Naive thymus-derived CD4-positive, alpha-beta T cell (primary cell): ENCODE results near the gene GRIA3. TPM values are rescaled to one million over a fixed set of nuclear protein-coding genes. Genes with fewer than 3 reads are reported as not detected.

Experiments
- ATAC-seq: fragments of 150-1000 bp; cut with Tn5 transposase; 2 replicates; pipeline ENCODE4 v1.10.0; 2021; ENCODE audit warnings: mild to moderate bottlenecking, moderate library complexity
- CTCF ChIA-PET: fragments of 350-600 bp; sonication (Branson Sonifier 250); formaldehyde crosslinking; loops from one replicate; lab custom pipeline; 2021; ENCODE audit warnings: antibody characterized with exemption; lab: Charles Lee
- POLR2A ChIA-PET: fragments of 350-600 bp; sonication (Branson Sonifier 250); formaldehyde crosslinking; loops from one replicate; lab custom pipeline; 2021; ENCODE audit warnings: antibody characterized with exemption, inconsistent platforms; lab: Charles Lee
- DNase-seq, 9 donors: peaks; one replicate each; pipeline versions ENCODE4 v3.0.0 to v3.0.0-alpha.2; 2020 to 2022; ENCODE audit warnings: mixed read lengths in 1 of 9
- H3K27ac ChIP-seq: one replicate; pipeline ENCODE4 v1.7.0; 2013; ENCODE audit warnings: mild to moderate bottlenecking, low read depth, low read length, moderate library complexity
- H3K27me3 ChIP-seq, 2 donors: one replicate each; pipeline ENCODE4 v1.7.0; 2013; ENCODE audit warnings: low read length in 2 of 2, mild to moderate bottlenecking in 2 of 2, moderate library complexity in 2 of 2; ENCODE audit not compliant: control insufficient read depth in 2 of 2, insufficient read depth in 2 of 2
- H3K36me3 ChIP-seq, 3 experiments: 1 replicate in 2 of 3; 2 replicates in 1 of 3; pipeline ENCODE4 v1.7.0; 2013; ENCODE audit warnings: low read length in 3 of 3, mild to moderate bottlenecking in 3 of 3, moderate library complexity in 1 of 3; ENCODE audit not compliant: insufficient read depth in 3 of 3, control insufficient read depth in 2 of 3
- H3K4me1 ChIP-seq, 2 donors: one replicate each; pipeline ENCODE4 v1.7.0; 2013; ENCODE audit warnings: low read length in 2 of 2, mild to moderate bottlenecking in 2 of 2, moderate library complexity in 1 of 2; ENCODE audit not compliant: control insufficient read depth in 2 of 2, insufficient read depth in 2 of 2
- H3K4me3 ChIP-seq: 2 replicates; pipeline ENCODE4 v1.7.0; 2013; ENCODE audit warnings: mild to moderate bottlenecking, low read length
- H3K9me3 ChIP-seq, 3 experiments: 1 replicate in 2 of 3; 2 replicates in 1 of 3; pipeline ENCODE4 v1.7.0; 2013; ENCODE audit warnings: low read length in 3 of 3; ENCODE audit not compliant: control insufficient read depth in 2 of 3
- H3K27ac Mint-ChIP-seq, 9 donors: one replicate each; pipeline ENCODE4 v1.8.0; 2020 to 2022; ENCODE audit warnings: mixed read lengths in 9 of 9, mild to moderate bottlenecking in 8 of 9, moderate library complexity in 5 of 9, inconsistent platforms in 2 of 9
- H3K27me3 Mint-ChIP-seq, 5 donors: one replicate each; pipeline ENCODE4 v1.8.0; 2021 to 2022; ENCODE audit warnings: mixed read lengths in 5 of 5, mild to moderate bottlenecking in 1 of 5
- H3K36me3 Mint-ChIP-seq, 5 donors: one replicate each; pipeline ENCODE4 v1.8.0; 2020 to 2022; ENCODE audit warnings: mixed read lengths in 5 of 5, mild to moderate bottlenecking in 3 of 5, inconsistent platforms in 1 of 5
- H3K4me1 Mint-ChIP-seq, 7 donors: one replicate each; pipeline ENCODE4 v1.8.0; 2020 to 2022; ENCODE audit warnings: mixed read lengths in 7 of 7, mild to moderate bottlenecking in 3 of 7, inconsistent platforms in 1 of 7
- H3K4me3 Mint-ChIP-seq, 10 donors: one replicate each; pipeline ENCODE4 v1.8.0; 2020 to 2022; ENCODE audit warnings: mild to moderate bottlenecking in 10 of 10, mixed read lengths in 10 of 10, moderate library complexity in 6 of 10, inconsistent platforms in 2 of 10
- H3K9me3 Mint-ChIP-seq, 11 donors: one replicate each; pipeline ENCODE4 v1.8.0; 2020 to 2022; ENCODE audit warnings: mixed read lengths in 11 of 11, mild to moderate bottlenecking in 4 of 11, inconsistent platforms in 1 of 11, moderate library complexity in 1 of 11
- intact Hi-C, 2 donors: fragments of 100-400 bp; cut with micrococcal nuclease; formaldehyde crosslinking; loops; one replicate each; pipeline ENCODE4 v1.15.1; 2023
- polyA plus RNA-seq, 2 donors: library from polyadenylated mRNA; unstranded; fragments of 300-500 nt; fragmentation: Illumina TruSeq; gene quantifications; one replicate each; pipeline ENCODE4 v1.2.3, GENCODE V29; 2021
- total RNA-seq, 6 experiments: library from RNA in 5 of 6; stranded (reverse) in 5 of 6; gene quantifications; 1 replicate in 5 of 6; 2 replicates in 1 of 6; pipeline ENCODE4 v1.2.3 and lab custom pipeline; 2021 to 2026

The GRIA3 gene
- total and polyA plus RNA-seq, 7 experiments from 2014 or later = not detected

DNA sequence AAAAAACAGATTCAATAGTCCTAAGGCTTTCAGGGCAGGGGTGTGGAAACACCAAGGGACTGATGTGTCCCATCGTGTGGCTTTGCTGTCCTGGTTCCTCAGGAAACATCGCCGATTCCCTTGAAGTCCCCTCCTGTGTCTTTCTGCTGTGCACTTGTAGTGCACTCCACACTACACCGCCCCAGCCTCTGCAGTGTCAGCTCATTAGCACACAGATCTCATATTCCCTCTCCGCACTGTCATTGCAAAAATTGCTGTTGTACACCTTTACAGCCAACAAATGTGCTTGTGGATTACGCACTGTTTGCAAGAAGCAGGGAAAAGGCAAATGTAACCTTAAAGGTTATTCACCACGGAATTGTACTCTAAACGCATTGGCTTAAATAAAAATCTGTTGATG, 5.3 kb downstream of the GRIA3 start:
- Histone ChIP-seq H3K4me1 (no peaks in the 10 kb centered on the region), H3K4me3 (no peak overlapping the region), H3K27ac (no peak overlapping the region), H3K9me3 (no peaks in the 10 kb centered on the region), H3K27me3 (no peaks in the 10 kb centered on the region), H3K36me3 (no peaks in the 10 kb centered on the region)
- Mint-ChIP-seq H3K9me3 (no peaks in the 10 kb centered on the region), H3K27me3 (peaks cover 7 to 28% (median 23%) of the 10 kb centered on the region in 5 donors), H3K27ac (no peak overlapping the region), H3K4me3 (no peak overlapping the region), H3K4me1 (peaks cover 0 to 8% (median under 1%) of the 10 kb centered on the region in 7 donors), H3K36me3 (no peaks in the 10 kb centered on the region)
- ATAC-seq (no peak), DNase-seq (no peak)
- POLR2A ChIA-PET = no interaction called here
- CTCF ChIA-PET = no interaction called here
- intact Hi-C loops = no loop called here

DNA sequence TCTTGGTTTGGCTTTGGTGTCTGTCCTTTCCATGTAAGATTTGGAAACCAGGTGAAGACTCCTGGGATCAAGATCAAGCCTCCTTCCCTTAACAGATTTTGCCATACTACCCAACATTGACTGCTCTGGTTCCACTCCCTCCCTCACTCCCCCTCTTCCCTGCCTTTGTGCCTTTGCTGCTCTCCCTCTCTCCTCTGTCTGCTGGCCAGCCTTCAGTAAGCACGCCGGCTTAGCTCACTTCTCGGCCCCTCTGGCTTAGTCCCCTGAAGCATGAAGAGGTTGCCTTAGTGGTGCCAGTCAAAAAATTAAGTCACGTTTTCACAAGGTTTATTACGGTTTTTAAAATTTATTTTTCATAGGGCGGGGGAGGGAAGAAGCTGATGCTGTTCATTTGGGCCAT, 6.0 kb downstream of the GRIA3 start:
- Mint-ChIP-seq H3K9me3 (no peaks in the 10 kb centered on the region), H3K36me3 (no peaks in the 10 kb centered on the region), H3K4me3 (no peak overlapping the region), H3K27ac (no peak overlapping the region), H3K27me3 (peaks cover 7 to 28% (median 21%) of the 10 kb centered on the region in 5 donors), H3K4me1 (peaks cover 0 to 8% (median 0%) of the 10 kb centered on the region in 7 donors)
- H3K27me3 ChIP-seq = no peaks in the 10 kb centered on the region
- DNase-seq = no peak
- CTCF ChIA-PET = no interaction called here
- H3K4me3 ChIP-seq = no peak overlapping the region
- intact Hi-C loops = no loop called here
- POLR2A ChIA-PET = no interaction called here
- no peaks in the 10 kb centered on the region for H3K9me3 ChIP-seq
- no peaks in the 10 kb centered on the region for H3K4me1 ChIP-seq
- H3K27ac ChIP-seq = no peak overlapping the region
- no peak for ATAC-seq
- no peaks in the 10 kb centered on the region for H3K36me3 ChIP-seq

DNA sequence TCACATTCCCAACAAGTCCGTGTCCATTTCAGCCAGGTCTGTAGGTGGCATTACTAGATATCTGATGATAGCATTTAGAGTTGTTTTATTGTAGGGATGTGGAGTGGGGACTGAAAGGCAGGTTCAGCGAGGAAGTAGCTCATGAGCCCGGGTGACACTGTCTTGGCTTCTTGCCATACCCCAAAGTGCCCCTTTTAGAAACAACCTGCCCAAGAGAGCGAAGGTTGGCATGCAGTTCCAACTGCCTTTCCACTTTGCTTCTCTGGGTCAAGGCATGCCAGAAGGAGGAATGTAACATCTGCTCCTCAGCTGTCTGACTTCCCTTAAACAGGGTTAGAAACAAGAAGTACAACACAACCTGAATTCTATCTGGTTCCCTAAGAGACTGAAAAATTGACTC, 9.0 kb downstream of the GRIA3 start:
- Histone ChIP-seq H3K4me1 (no peaks in the 10 kb centered on the region), H3K9me3 (no peaks in the 10 kb centered on the region), H3K27ac (no peak overlapping the region), H3K36me3 (no peaks in the 10 kb centered on the region), H3K27me3 (no peaks in the 10 kb centered on the region), H3K4me3 (no peak overlapping the region)
- ChIA-PET CTCF (no interaction called here), POLR2A (no interaction called here)
- no peak overlapping the region for H3K4me3 Mint-ChIP-seq
- intact Hi-C loops = no loop called here
- no peaks in the 10 kb centered on the region for H3K4me1 Mint-ChIP-seq
- DNase-seq (no peak), ATAC-seq (no peak)
- peaks cover 0 to 9% (median 0%) of the 10 kb centered on the region in 5 donors for H3K27me3 Mint-ChIP-seq
- H3K9me3 Mint-ChIP-seq = no peaks in the 10 kb centered on the region
- H3K36me3 Mint-ChIP-seq = no peaks in the 10 kb centered on the region
- no peak overlapping the region for H3K27ac Mint-ChIP-seq

DNA sequence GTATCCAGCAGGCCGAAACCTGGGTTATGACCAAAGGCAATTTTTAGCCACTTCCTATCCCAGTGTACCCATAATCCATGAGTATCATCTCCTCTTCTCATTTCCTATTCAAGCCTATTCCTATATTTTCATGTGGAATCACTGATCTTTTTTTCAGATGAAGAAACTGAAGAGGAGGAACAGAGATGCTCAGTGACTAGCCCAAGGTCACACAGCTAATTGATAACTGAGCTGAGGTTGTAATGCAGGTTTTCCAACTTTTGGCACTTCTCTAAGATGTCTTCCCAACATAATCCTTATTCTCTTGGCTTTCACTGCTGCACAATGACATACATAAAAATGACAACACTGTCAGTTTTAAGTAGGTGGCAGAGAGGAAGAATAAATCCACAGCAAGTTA, 15.3 kb downstream of the GRIA3 start:
- Histone ChIP-seq H3K27ac (no peak overlapping the region), H3K9me3 (no peaks in the 10 kb centered on the region), H3K4me3 (no peak overlapping the region), H3K4me1 (no peaks in the 10 kb centered on the region), H3K36me3 (no peaks in the 10 kb centered on the region), H3K27me3 (no peaks in the 10 kb centered on the region)
- ATAC-seq (no peak), DNase-seq (no peak)
- Mint-ChIP-seq H3K27ac (no peak overlapping the region), H3K4me1 (no peaks in the 10 kb centered on the region), H3K27me3 (peaks cover 0 to 4% (median 0%) of the 10 kb centered on the region in 5 donors), H3K9me3 (peaks cover 0 to 2% (median 0%) of the 10 kb centered on the region in 11 donors), H3K4me3 (no peak overlapping the region), H3K36me3 (no peaks in the 10 kb centered on the region)
- intact Hi-C loops = no loop called here
- CTCF ChIA-PET = no interaction called here
- POLR2A ChIA-PET = no interaction called here

DNA sequence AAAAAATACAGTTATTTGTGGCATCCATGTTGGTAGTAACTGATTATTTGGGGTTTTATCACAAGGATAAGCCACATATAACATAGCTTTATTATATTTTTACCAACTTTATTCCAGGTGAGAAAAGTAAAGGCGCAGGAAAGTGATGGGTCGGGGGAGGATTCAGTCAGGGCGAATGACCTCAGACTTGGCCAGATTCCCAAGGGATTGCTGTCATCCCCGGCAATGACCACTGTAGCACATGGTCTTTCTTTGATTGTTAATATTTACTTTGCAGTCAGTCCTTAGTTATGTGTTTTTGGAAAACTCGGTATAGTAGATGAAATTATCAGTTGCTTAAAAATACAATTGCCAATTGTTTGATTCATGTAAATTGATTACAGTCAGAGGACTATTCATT, 17.6 kb downstream of the GRIA3 start:
- no peaks in the 10 kb centered on the region for H3K4me1 ChIP-seq
- no peak overlapping the region for H3K27ac ChIP-seq
- H3K4me3 ChIP-seq = no peak overlapping the region
- ChIA-PET POLR2A (no interaction called here), CTCF (no interaction called here)
- H3K36me3 ChIP-seq = no peaks in the 10 kb centered on the region
- Mint-ChIP-seq H3K36me3 (no peaks in the 10 kb centered on the region), H3K4me1 (no peaks in the 10 kb centered on the region), H3K4me3 (no peak overlapping the region), H3K27ac (no peak overlapping the region), H3K9me3 (peaks cover 0 to 2% (median 0%) of the 10 kb centered on the region in 11 donors), H3K27me3 (peaks cover 0 to 4% (median 0%) of the 10 kb centered on the region in 5 donors)
- ATAC-seq = no peak
- intact Hi-C loops = no loop called here
- no peaks in the 10 kb centered on the region for H3K9me3 ChIP-seq
- no peaks in the 10 kb centered on the region for H3K27me3 ChIP-seq
- no peak for DNase-seq

DNA sequence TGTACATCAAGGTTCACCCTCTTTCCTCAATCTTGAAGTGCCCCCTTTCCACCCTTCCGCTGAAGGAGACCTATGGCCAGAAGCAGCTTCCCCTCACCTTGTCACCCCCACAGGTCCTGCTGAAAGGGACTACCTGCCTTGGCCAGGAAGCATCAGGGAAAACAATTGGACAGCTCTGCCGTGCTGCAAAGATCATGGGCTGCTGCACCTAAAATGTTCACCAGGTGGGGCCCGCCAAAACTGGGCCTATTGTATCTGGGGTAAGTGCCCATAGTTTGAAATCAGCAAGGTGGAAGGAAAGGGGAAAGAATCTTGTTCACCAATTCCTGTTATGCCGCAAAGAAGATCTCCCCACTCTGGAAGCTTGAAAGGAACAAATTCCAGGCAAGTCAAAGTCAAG, 18.4 kb downstream of the GRIA3 start:
- ChIA-PET CTCF (no interaction called here), POLR2A (no interaction called here)
- DNase-seq (no peak), ATAC-seq (no peak)
- Mint-ChIP-seq H3K4me1 (no peaks in the 10 kb centered on the region), H3K9me3 (peaks cover 0 to 2% (median 0%) of the 10 kb centered on the region in 11 donors), H3K36me3 (no peaks in the 10 kb centered on the region), H3K27me3 (peaks cover 0 to 4% (median 0%) of the 10 kb centered on the region in 5 donors), H3K4me3 (no peak overlapping the region), H3K27ac (no peak overlapping the region)
- intact Hi-C loops = no loop called here
- Histone ChIP-seq H3K4me1 (no peaks in the 10 kb centered on the region), H3K36me3 (no peaks in the 10 kb centered on the region), H3K27me3 (no peaks in the 10 kb centered on the region), H3K27ac (no peak overlapping the region), H3K4me3 (no peak overlapping the region), H3K9me3 (no peaks in the 10 kb centered on the region)

DNA sequence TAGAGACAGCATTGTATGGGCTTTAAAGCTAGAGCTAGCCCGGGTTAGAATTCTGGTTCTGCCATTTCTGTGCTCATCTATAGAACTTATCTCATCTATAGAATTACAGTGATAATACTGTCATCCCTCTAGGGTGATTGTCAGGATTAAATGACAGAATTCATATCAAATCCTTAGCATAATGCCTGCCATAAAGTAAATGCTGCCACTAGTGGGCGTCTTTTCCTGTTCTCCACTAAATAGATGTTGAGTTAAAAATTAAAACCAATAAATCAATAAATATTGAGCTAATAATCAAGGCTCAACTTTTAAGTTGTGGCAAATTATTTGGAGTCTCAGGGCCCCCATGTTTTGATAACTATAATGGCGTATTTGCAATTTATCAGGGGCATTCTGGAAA, 19.7 kb downstream of the GRIA3 start:
- Mint-ChIP-seq H3K9me3 (peaks cover 0 to 2% (median 0%) of the 10 kb centered on the region in 11 donors), H3K27ac (no peak overlapping the region), H3K27me3 (peaks cover 0 to 4% (median 0%) of the 10 kb centered on the region in 5 donors), H3K4me1 (no peaks in the 10 kb centered on the region), H3K4me3 (no peak overlapping the region), H3K36me3 (no peaks in the 10 kb centered on the region)
- no peak for DNase-seq
- intact Hi-C loops = no loop called here
- H3K4me3 ChIP-seq = no peak overlapping the region
- no peaks in the 10 kb centered on the region for H3K4me1 ChIP-seq
- H3K9me3 ChIP-seq = no peaks in the 10 kb centered on the region
- ATAC-seq = no peak
- no peaks in the 10 kb centered on the region for H3K36me3 ChIP-seq
- no peaks in the 10 kb centered on the region for H3K27me3 ChIP-seq
- no peak overlapping the region for H3K27ac ChIP-seq
- ChIA-PET CTCF (no interaction called here), POLR2A (no interaction called here)
